Lower leg skin (tissue), 3 donors: ENCODE measurements around the gene CLEC6A.

Source experiments
- CTCF ChIP-seq, 3 donors: fragments of 450-650 bp; IDR thresholded peaks; one replicate each; pipeline ENCODE4 v1.5.1; 2016; ENCODE audit warnings: antibody characterized with exemption in 3 of 3, mild to moderate bottlenecking in 3 of 3, moderate library complexity in 2 of 3
- POLR2A ChIP-seq, 2 donors: fragments of 450-650 bp; IDR thresholded peaks; one replicate each; pipeline ENCODE4 v1.6.1; 2016 to 2017; ENCODE audit warnings: antibody characterized with exemption in 2 of 2, mild to moderate bottlenecking in 1 of 2, moderate library complexity in 1 of 2

- TF ChIP-seq CTCF (IDR thresholded peaks at IDR 0.05) (no peak), POLR2A (IDR thresholded peaks at IDR 0.05) (no peak)
Measured at GRCh38 chr12:8508223-8508622, 52.5 kb downstream of the CLEC6A start.
